ENCODE measurements around the gene TCIRG1.

The TCIRG1 gene

DNA sequence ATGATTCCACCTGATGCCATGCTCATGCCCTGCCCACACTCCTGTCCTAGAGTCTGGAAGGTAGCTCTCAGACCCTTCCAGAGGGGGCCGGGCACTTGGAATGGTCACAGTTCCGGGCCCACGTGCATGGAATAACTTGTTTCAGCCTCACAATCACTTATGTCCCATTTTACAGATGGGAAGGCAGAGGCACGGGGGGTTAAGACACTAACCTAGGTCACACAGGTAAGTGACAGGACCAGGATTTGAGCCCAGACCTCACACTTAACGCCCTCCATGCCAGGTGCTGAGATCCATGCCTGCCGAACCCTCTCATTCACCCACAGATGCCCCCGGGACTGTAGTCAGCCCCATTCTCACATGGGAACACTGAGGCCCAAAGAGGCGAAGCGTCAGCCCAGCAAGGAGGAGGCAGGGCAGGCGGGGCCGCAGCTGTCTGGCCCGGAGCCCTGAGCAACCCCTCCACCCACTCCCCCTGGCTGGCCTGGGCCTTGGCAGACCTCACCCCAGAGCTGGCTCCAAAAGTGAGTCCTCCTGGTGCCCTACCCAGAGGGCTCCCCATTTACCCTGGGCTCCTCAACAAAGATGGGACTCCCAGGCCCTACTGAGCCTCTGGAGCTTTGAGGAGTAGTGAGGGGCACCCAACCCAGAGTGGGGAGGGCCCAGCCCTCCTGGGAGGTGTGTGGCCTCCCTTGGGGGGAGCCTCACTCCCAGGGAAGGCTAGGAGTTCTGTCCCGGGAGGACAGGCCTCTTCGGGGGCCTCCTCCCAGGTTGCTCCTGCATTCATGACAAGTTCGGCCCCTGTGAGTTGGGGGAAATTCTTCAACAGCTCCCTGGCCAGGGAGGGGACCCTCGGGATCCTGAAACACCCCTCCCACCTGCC is 31.1 kb upstream of the TCIRG1 start:
- DNase-seq: no peak

GRCh38 chr11:68008381-68009337 is 30.2 kb upstream of the TCIRG1 start:
- DNase-seq: no peak

- DNase-seq: peak; percentile 38
Observed at GRCh38 chr11:68009391-68010089, 29.3 kb upstream of the TCIRG1 start.

DNA sequence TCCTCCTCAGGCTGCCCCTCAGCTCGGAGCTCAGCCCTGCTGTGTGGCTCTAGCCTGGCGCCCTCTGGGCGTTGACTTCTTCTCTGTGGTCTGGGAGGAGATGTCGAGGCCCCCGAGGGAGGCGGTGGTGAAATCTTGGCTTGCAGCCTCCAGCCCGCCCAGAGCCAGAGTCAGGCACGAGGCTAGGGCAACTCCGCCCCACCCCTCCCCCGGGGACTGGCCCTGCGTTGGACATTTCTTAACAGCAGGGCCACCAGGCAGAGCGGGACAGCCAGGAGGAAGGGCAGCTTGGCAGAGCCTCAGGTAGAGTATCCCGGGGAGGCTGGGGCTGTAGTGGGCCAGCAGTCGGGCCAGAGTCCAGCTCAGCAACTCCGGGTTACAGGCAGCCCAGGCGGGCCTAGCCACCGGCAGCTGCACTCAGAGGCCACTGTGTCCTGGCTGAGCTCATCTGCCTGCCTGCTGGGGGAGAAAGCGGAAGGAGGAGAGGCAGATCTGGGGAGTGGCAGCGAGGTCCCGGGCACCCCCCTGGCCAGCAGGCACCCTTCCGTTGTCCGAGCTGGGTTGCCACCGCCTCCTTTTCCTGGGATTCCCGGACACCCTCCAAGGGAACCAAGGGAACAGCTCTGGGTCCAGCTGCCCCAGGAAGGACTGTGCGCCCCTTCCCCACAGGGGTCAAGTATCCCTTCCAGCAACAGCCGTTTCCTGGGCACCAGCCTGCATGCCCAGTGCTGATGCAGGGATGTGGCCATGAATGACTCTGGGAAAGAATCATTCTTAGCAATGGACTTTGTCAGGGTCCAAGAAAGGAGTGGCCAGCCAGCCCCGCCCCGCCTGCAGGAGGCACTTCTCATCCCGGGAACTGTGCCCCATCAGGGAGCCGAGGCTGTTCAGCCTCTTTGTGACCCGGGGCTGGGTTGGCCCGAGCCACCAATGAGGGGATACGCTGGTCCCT is 28.5 kb upstream of the TCIRG1 start, which contains the start of gene ALDH3B1:
Gene ALDH3B1 (plus strand): TSS at position 238 of the 952 bp plus-strand sequence. CDS start 4,971 bp downstream, outside the sequence.
- DNase-seq: peak; percentile 94

- no peak for DNase-seq
Observed at GRCh38 chr11:68011051-68011943, 27.5 kb upstream of the TCIRG1 start.

DNA sequence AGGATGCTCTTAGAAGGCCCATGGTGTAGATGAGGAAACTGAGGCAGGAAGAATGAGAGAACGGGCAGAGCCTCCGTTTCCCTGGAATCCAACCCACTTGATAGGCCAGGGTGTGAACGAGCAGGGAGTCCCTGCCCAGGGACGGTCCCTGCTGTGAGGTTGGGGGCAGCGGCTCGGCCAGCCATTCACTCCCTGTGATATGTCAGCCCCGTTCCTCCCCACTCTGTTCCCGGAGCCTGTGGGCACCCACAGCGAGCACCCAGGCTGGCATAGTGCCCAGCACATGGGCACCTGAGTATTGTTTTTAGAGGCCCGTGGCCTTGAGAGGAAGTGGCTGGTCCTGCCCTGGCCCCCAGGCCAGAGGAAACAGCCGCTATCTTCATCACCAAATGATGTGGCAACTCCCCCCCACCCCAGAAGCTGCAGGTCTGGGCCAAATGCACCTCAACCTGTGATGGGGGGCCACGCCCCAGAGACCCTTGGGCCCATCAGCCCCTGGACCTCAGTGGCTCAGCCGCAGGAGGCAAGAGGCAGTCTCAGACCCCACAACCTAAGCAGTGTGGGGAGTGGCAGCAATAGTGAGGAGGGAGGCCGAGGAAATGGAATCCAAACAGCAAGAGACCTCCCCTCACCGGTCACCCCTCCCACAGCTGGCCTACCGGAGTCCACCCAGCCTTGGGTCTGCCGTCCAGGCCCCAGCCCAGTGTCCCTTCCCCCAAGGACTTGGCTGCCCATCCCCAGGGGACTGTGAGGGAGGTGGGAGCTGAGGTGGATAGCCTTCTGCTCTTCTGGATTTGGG is 26.6 kb upstream of the TCIRG1 start:
- DNase-seq: no peak

DNA sequence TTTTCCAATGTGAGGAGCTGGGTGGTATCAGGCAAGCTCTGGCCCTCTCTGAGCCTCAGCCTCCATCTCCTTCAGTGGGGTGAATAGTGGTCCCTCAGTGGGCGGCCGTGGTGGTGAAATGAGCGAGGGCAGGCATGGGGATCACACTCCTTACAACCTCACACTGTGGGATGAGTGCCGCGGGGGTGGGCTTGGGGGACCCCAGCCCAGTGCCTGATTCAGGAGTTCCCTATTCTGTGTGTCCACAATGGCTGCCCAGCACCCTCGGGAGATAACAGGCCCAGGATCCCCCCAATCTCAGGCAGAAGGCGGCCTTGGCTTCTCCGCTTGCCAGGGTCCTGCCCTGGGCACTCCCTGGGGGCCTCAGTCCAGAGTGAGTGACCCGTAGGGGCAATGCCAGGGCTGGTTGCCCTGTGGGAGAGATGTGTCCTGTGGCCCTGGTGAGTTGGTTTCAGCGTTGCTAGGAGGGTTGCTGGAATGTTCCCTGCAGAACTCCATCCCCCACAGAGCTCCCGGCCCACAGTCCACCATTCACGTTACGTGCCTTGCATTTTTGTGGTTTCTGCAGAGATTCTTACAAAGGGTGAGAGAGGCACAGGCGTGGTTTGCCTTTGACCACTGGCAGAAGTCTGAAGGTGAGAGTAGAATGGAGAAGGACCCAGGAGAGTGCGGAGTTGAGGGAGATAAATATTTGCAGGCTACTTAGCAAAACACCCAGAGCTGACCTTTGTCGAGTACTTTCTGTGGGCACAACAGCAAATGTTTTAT is 25.8 kb upstream of the TCIRG1 start:
- DNase-seq: peak; percentile 98

GRCh38 chr11:68013611-68014156 is 25.1 kb upstream of the TCIRG1 start:
- no peak for DNase-seq

DNA sequence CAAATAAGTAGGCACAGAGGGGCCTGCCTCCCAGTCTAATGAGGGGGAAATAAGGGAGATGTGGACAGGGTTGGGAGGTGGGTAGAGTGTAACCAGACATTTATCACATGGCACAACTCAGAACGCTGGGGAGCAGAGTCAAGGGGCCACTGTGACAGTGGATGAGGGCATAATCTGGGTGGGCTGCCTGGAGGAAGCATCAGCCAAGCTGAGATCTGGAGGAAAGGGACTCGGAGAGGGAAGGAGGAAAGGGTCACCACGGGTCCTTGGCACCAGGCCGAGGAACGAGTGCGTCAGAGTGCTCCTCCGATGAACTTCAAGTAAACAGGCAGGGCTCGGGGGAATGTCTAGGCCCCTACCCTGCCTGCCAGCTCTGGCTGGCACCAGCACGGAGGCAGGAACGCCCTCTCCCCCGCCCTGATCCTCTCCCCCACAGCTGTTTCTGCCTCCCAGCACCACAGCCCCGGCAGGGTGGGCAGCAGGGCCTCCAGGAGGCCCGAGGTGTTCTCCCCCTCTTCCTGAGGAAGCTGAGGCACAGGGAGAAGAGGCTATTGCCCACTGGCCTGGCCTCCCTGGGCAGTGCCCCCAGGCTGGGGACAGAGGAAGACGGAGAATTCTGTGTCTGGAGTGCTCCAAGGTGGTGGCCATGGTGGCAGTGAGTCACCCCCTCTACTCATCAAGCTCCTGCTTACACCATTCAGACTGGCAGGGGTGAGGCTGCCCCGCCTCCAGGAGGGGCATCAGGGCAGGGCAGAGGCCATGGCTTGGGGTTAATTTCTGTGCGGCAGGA is 24.5 kb upstream of the TCIRG1 start:
- peak; percentile 85 for DNase-seq

DNA sequence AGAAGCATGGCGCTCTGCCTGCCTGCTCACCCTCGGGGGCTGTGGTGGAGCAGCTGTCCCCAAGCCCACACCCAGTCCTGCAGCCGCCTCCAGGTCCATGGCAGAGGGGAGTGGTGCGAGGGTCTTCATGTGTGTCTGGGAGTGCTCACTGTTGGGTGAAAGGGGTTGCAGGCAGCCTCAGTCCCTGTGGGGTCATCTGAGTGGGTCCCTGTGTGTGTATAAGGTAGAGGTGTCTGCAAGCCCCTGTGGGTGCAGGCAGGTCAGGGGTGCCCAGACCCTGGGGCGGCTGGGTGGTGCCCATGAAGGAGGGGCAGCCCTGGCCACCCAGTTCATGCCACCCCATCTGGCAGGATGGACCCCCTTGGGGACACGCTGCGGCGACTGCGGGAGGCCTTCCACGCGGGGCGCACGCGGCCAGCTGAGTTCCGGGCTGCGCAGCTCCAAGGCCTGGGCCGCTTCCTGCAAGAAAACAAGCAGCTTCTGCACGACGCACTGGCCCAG is 23.8 kb upstream of the TCIRG1 start:
- DNase-seq: no peak

DNA sequence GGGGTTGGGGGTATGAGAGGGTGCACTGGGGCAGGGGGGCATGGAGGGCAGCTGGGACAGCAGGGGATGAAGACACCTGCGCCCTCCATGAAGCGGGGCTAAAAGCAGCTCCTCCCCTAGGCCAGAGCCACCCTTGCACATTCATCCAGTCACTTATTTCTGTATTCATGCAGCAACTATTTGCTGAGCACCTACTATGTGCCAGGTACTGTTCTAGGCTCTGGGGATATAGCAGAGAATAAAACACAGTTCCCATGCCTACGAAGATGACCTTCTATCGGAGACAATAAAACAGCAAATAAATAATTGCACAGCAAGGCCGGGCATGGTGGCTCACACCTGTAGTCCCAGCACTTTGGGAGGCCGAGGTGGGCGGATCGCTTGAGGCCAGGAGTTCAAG is 23.4 kb upstream of the TCIRG1 start:
- DNase-seq: no peak

DNA sequence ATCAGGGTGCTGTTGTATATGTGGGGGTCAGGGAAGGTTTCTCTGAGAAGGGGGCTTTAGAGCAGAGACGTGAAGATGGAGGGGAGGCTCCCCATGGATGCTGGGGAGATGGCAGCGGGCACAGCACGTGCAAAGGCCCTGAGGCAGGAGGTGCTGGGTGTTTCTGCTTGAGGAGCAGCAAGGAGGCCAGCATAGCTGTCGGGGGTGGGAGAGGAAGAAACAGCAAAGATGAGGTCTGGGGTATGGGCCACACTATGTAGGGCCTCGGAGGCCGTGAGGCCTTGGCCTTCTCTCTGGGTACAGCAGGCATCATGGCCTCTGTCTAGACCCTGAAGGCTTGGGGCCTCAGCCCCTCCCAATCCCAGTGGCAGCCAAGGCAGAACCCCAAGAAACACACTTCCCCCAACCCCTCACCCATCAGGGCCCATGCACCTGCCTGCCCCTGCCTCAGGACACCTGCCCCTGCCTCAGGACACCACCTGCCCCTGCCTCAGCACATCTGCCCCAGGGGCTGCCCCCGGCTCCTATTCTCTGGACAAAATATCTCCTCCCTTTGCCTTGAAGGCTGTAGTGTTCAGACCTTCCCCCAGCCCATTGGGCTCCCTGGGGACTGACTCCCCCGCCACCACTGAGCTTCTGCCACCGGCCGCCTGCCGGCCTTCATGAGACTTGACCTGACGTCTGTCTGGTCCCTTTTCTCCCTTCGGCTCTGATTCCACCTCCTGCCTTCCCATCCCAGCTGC is 22.5 kb upstream of the TCIRG1 start:
- no peak for DNase-seq

- no peak for DNase-seq
Observed at GRCh38 chr11:68016904-68017817, 21.7 kb upstream of the TCIRG1 start.

GRCh38 chr11:68017980-68018729 is 20.7 kb upstream of the TCIRG1 start:
- no peak for DNase-seq

GRCh38 chr11:68018730-68019190 is 20.1 kb upstream of the TCIRG1 start:
- no peak for DNase-seq
